ENCODE data around the gene SP140L. TPM values are rescaled to one million over a fixed set of nuclear protein-coding genes. Genes with fewer than 3 reads are reported as not detected.
"Not testable (repeated sequence)": the region's sequence is repeated elsewhere in the genome, so short reads cannot be mapped to it uniquely, and the experiment has no call there.

Gene SP140L
- total and polyA plus RNA-seq, 9 donors = 7.1 to 31.3 (median 19.4) TPM

DNA sequence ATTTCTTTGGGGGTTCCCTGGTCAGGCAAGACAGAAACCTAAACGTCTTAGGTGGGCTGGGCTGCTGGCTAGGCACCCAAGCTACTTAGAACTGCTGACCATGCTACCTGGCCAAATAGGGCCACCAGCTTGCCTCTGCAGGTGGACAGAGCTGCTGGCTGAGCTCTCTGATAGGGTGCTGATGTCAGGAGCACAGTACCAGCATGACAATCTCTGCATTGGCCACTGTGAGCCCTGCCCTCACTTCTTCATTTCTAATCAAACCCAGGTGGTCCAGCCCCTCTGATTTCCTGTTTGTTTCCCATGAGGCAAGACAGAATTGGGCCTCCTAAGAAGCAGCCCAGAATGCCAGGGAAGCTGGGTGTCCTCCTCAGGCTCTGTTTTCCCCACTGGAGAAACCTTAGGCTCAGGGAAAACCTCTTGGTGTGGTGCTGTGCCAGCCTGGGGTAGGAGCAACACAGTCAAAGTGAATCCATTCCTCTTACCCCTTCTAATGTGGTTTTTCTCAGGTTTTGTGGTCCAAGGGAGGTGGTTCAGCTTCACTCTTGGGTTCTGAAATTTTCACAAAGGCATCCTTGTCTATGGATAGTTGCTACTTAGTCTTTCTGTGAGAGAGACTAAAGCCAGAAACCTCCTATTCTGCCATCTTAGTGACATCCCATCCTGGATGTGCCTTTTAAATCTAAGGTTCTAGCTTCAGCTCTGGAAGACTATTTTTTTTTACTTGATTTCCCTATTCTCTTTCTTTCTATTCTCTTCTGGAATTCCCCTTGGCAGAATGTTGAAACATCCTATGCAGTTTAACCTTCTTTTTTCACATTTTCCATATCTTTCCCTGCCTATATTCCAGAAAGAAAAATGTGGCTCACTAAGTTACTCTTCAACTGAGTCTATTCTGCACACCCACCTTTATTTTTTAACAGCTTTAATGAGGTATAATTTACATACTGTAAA is 104.2 kb downstream of the SP140L start:
- no peaks in the 10 kb centered on the region for H3K9me3 ChIP-seq
- no peak for DNase-seq
- H3K27me3 ChIP-seq = no peaks in the 10 kb centered on the region
- 79 to 83% (median 83%) methylated on average over 1 of the region's 1 CpG for WGBS, 3 donors
- H3K36me3 ChIP-seq = no peaks in the 10 kb centered on the region
- intact Hi-C loops (cut with DNase I) = no loop called here
- no peak for TF ChIP-seq POLR2A (IDR thresholded peaks at IDR 0.05)
- peaks cover 3% of the 10 kb centered on the region for H3K4me1 ChIP-seq (ENCODE audit: insufficient read depth)
- H3K4me3 ChIP-seq = no peak overlapping the region
- no peak overlapping the region for H3K27ac ChIP-seq

DNA sequence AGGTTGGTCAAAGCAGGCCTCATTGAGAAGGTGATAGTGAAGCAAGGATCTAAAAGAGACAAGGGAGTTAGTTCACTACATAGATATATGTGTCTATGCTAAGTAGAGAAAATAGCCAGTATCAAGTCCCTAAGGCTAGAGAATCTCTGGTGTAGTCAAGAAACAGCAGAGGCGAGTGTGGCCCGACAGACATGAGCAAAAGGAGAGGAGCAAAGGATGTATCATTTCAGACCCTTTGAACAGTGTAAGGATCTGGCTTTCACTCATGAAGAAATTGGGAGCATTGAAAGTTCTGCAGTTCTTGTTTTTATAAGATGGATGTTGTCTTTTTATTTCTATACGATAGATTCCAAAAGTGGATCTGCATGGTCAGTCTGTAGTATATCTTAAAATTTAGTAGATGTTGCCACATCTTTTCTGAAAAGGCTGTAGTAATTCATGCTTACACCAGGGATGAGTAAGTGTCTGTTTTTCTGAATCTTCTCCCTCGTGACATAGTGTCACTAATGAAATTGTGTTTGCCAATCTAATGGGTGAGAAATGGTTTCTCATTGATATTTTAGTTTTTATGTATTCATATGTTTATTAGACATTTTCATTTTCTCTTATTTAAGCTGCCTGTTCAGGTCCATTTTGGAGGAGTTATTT is 107.8 kb downstream of the SP140L start:
- 79 to 93% (median 88%) methylated on average over 4 of the region's 4 CpGs for WGBS, 3 donors
- intact Hi-C loops (cut with DNase I) = no loop called here
- TF ChIP-seq, protein P1, sequence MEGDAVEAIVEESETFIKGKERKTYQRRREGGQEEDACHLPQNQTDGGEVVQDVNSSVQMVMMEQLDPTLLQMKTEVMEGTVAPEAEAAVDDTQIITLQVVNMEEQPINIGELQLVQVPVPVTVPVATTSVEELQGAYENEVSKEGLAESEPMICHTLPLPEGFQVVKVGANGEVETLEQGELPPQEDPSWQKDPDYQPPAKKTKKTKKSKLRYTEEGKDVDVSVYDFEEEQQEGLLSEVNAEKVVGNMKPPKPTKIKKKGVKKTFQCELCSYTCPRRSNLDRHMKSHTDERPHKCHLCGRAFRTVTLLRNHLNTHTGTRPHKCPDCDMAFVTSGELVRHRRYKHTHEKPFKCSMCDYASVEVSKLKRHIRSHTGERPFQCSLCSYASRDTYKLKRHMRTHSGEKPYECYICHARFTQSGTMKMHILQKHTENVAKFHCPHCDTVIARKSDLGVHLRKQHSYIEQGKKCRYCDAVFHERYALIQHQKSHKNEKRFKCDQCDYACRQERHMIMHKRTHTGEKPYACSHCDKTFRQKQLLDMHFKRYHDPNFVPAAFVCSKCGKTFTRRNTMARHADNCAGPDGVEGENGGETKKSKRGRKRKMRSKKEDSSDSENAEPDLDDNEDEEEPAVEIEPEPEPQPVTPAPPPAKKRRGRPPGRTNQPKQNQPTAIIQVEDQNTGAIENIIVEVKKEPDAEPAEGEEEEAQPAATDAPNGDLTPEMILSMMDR (IDR thresholded peaks at IDR 0.05) = no peak
- TF ChIP-seq EP300 (IDR thresholded peaks at IDR 0.05) (no peak), POLR2A (IDR thresholded peaks at IDR 0.05) (no peak)
- H3K4me1 ChIP-seq (ENCODE audit: insufficient read depth) = peaks cover 3% of the 10 kb centered on the region
- no peak for DNase-seq
- H3K9me3 ChIP-seq = no peaks in the 10 kb centered on the region
- no peaks in the 10 kb centered on the region for H3K27me3 ChIP-seq
- no peaks in the 10 kb centered on the region for H3K36me3 ChIP-seq
- H3K4me3 ChIP-seq = no peak overlapping the region
- no peak overlapping the region for H3K27ac ChIP-seq

DNA sequence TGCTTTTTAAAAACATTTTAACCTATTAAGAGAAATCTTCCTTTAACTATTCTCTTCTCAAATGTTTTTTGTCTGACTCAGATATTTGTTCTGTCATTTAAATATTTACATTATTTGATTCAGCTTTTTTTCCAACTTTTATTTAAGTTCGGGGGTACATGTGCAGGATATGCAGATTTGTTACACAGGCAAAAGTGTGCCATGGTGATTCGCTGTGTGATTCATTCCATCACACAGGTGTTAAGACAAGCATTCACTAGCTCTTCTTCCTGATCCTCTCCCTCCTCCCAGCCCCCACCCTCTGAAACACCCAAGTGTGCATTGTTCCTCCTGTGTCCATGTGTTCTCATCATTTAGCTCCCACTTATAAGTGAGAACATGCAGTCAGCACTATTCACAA is 108.4 kb downstream of the SP140L start:
- Histone ChIP-seq H3K9me3 (no peaks in the 10 kb centered on the region), H3K27me3 (no peaks in the 10 kb centered on the region), H3K4me1 (ENCODE audit: insufficient read depth) (peaks cover 3% of the 10 kb centered on the region), H3K4me3 (no peak overlapping the region), H3K27ac (no peak overlapping the region), H3K36me3 (no peaks in the 10 kb centered on the region)
- intact Hi-C loops (cut with DNase I) = no loop called here
- WGBS, 3 donors = 96 to 99% (median 97%) methylated on average over 2 of the region's 2 CpGs
- DNase-seq = no peak
- TF ChIP-seq POLR2A (IDR thresholded peaks at IDR 0.05) = no peak
- no peak for TF ChIP-seq EP300 (IDR thresholded peaks at IDR 0.05)
- TF ChIP-seq, protein P1 (IDR thresholded peaks at IDR 0.05) = no peak

DNA sequence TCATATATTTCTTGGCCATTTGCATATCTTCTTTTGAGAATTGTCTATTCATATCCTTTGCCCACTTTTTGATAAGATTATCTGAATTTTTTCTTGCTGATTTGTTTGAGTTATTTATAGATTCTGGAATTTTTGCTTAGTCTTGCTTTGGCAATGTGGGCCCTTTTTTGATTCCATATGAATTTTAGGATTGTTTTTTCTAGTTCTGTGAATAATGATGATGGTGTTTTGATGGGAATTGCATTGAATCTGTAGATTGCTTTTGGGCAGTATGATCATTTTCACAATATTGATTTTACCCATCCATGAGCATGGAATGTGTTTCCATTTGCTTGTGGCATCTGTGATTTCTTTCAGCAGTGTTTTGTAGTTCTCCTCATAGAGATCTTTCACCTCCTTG is 112.1 kb downstream of the SP140L start:
- intact Hi-C loops (cut with DNase I); H3K27ac ChIP-seq; H3K36me3 ChIP-seq; DNase-seq; H3K27me3 ChIP-seq; H3K4me3 ChIP-seq; H3K9me3 ChIP-seq; H3K4me1 ChIP-seq (ENCODE audit: insufficient read depth): not testable (repeated sequence)

DNA sequence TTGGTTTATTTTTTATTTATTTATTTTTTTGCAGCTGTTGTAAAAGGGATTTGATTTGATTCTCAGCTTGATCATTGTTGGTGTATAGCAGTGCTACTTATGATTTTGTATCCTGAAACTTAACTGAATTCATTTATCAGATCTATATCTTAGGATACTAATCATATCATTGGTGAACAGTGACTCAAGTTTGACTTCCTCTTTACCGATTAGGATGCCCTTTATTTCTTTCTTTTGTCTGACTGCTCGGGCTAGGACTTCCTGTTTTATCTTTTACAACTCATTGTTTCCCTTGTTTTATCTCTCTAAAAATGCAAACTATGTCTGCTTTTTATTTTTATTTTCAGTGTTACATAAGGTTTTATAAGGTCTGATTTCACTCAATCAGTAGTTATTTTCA is 112.6 kb downstream of the SP140L start:
- no peaks in the 10 kb centered on the region for H3K27me3 ChIP-seq
- DNase-seq = no peak
- WGBS, 3 donors = 3 to 13% (median 4%) methylated on average over 2 of the region's 2 CpGs
- peaks cover 3% of the 10 kb centered on the region for H3K4me1 ChIP-seq (ENCODE audit: insufficient read depth)
- H3K36me3 ChIP-seq = no peaks in the 10 kb centered on the region
- no peak overlapping the region for H3K4me3 ChIP-seq
- TF ChIP-seq POLR2A (IDR thresholded peaks at IDR 0.05) = no peak
- no peak for TF ChIP-seq EP300 (IDR thresholded peaks at IDR 0.05)
- TF ChIP-seq, protein P1 (IDR thresholded peaks at IDR 0.05) = no peak
- no peaks in the 10 kb centered on the region for H3K9me3 ChIP-seq
- no peak overlapping the region for H3K27ac ChIP-seq
- intact Hi-C loops (cut with DNase I) = no loop called here

Measured in ovary (tissue), 9 donors.